ENCODE measurements around the gene DIAPH2. TPM values are rescaled to one million over a fixed set of nuclear protein-coding genes. Genes with fewer than 3 reads are reported as not detected.

DIAPH2 gene
- total and polyA plus RNA-seq, 2 experiments from 2014 or later = 7.5 to 8.1 TPM

DNA sequence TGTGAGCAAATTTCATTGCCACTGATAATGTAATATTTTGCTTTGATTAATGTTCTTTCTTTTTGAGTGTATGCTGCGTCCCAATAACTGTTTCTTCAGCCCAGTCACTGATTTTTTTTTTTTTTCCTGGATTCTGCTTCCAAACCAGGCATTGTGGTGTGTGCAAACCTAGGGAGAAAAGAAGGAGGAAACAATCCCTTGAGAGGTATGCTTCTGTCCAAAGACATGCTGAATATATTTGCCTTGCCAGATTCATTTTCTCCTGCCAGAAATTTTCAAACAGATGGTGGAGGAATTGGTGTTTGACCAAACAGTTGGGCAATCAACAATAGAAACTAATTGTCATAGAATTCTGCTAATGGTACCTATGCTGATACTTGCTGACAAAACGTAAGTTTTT, 952.6 kb downstream of the DIAPH2 start:
- H3K9ac ChIP-seq = no peak overlapping the region
- no peaks in the 10 kb centered on the region for H3F3A ChIP-seq (ENCODE audit: insufficient read depth)
- no peaks in the 10 kb centered on the region for H3K9me3 ChIP-seq (ENCODE audit: low read depth)
- in situ Hi-C loops (cut with MboI) = no loop called here
- no peak overlapping the region for H2AFZ ChIP-seq
- no peak overlapping the region for H3K4me2 ChIP-seq (ENCODE audit: unreplicated experiment)
- H3K27me3 ChIP-seq (replicated peaks; ENCODE audit: insufficient read depth) = no peaks in the 10 kb centered on the region
- no peaks in the 10 kb centered on the region for H3K9me2 ChIP-seq (ENCODE audit: insufficient read depth)
- H3K4me1 ChIP-seq (ENCODE audit: insufficient read depth) = no peaks in the 10 kb centered on the region
- DNase-seq = no peak
- H3K79me2 ChIP-seq (ENCODE audit: insufficient read depth) = no peaks in the 10 kb centered on the region
- H3K36me3 ChIP-seq (ENCODE audit: low read depth) = no peaks in the 10 kb centered on the region
- WGBS, 2 experiments (ENCODE audit: low coverage in 1 of 2, low lambda C conversion rate in 2 of 2, missing lambda C conversion rate in 2 of 2) = 0 to 6% methylated on average over 2 of the region's 2 CpGs
- TF ChIP-seq EZH2phosphoT487 (IDR thresholded peaks at IDR 0.05; ENCODE audit: insufficient read depth, low read depth) (no peak), EZH2 (IDR thresholded peaks at IDR 0.05; ENCODE audit: insufficient read depth, poor library complexity, severe bottlenecking) (no peak)
- no peak overlapping the region for H3K4me3 ChIP-seq
- H4K20me1 ChIP-seq (ENCODE audit: insufficient read depth) = no peaks in the 10 kb centered on the region
- H3K27ac ChIP-seq = no peak overlapping the region

DNA sequence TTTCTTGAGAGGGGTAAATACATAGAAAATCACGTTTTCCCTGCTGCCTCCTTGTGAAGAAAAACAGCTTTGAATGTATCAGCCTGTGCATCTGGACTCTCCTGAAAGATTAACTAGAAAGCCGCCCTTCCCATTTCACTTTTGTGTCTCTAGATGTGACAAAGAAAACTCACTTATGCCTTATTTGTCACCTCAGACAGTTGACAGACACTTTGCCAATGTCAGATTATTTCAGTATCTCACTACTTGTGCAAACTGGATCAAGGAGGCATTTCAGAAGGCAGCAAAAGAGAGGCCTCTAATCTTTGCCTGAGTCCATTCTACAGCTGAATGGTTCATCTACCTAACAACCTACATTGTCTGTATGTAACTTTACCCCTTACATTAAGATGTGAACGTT, 954.0 kb downstream of the DIAPH2 start:
- H3K9me3 ChIP-seq (ENCODE audit: low read depth) = no peaks in the 10 kb centered on the region
- no peaks in the 10 kb centered on the region for H3K9me2 ChIP-seq (ENCODE audit: insufficient read depth)
- H3K27ac ChIP-seq = no peak overlapping the region
- TF ChIP-seq EZH2 (IDR thresholded peaks at IDR 0.05; ENCODE audit: insufficient read depth, poor library complexity, severe bottlenecking) (no peak), EZH2phosphoT487 (IDR thresholded peaks at IDR 0.05; ENCODE audit: insufficient read depth, low read depth) (no peak)
- H4K20me1 ChIP-seq (ENCODE audit: insufficient read depth) = no peaks in the 10 kb centered on the region
- no peak overlapping the region for H3K4me3 ChIP-seq
- DNase-seq = no peak
- no peaks in the 10 kb centered on the region for H3K4me1 ChIP-seq (ENCODE audit: insufficient read depth)
- 41 to 42% methylated on average over 3 of the region's 3 CpGs for WGBS, 2 experiments (ENCODE audit: low coverage in 1 of 2, low lambda C conversion rate in 2 of 2, missing lambda C conversion rate in 2 of 2)
- H3F3A ChIP-seq (ENCODE audit: insufficient read depth) = no peaks in the 10 kb centered on the region
- no peaks in the 10 kb centered on the region for H3K27me3 ChIP-seq (replicated peaks; ENCODE audit: insufficient read depth)
- no peaks in the 10 kb centered on the region for H3K79me2 ChIP-seq (ENCODE audit: insufficient read depth)
- no peak overlapping the region for H2AFZ ChIP-seq
- in situ Hi-C loops (cut with MboI) = no loop called here
- H3K9ac ChIP-seq = no peak overlapping the region
- no peak overlapping the region for H3K4me2 ChIP-seq (ENCODE audit: unreplicated experiment)
- H3K36me3 ChIP-seq (ENCODE audit: low read depth) = no peaks in the 10 kb centered on the region

DNA sequence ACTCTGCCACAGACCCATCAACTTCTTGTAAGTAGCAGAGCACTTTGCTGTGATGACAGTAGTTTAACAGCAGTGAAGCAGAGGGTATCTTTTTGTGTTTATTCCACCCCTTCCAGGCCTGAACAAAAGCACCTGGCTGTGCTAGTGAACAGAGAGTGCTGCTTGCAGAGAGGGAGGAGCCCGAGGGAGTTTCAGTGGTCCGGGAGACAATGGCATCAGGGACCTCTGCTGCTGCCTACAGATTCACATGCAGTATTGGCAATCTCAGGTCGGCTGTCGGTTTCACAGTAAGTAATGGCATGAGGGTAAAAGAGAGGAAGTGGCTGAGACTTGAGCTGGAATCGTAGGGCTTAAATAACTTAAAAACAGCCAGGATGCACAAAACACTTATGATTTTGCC, 954.9 kb downstream of the DIAPH2 start:
- TF ChIP-seq EZH2phosphoT487 (IDR thresholded peaks at IDR 0.05; ENCODE audit: insufficient read depth, low read depth) = no peak
- TF ChIP-seq EZH2 (IDR thresholded peaks at IDR 0.05; ENCODE audit: insufficient read depth, poor library complexity, severe bottlenecking) = no peak
- Histone ChIP-seq H3K27me3 (replicated peaks; ENCODE audit: insufficient read depth) (no peaks in the 10 kb centered on the region), H3K79me2 (ENCODE audit: insufficient read depth) (no peaks in the 10 kb centered on the region), H2AFZ (no peak overlapping the region), H3K4me2 (ENCODE audit: unreplicated experiment) (no peak overlapping the region), H4K20me1 (ENCODE audit: insufficient read depth) (no peaks in the 10 kb centered on the region), H3K27ac (no peak overlapping the region), H3K36me3 (ENCODE audit: low read depth) (no peaks in the 10 kb centered on the region), H3K4me1 (ENCODE audit: insufficient read depth) (no peaks in the 10 kb centered on the region), H3K4me3 (no peak overlapping the region), H3K9me3 (ENCODE audit: low read depth) (no peaks in the 10 kb centered on the region), H3F3A (ENCODE audit: insufficient read depth) (no peaks in the 10 kb centered on the region), H3K9me2 (ENCODE audit: insufficient read depth) (no peaks in the 10 kb centered on the region), H3K9ac (no peak overlapping the region)
- DNase-seq = no peak
- in situ Hi-C loops (cut with MboI) = no loop called here
- WGBS, 2 experiments (ENCODE audit: low coverage in 1 of 2, low lambda C conversion rate in 2 of 2, missing lambda C conversion rate in 2 of 2) = 20 to 38% methylated on average over 3 to 5 of the region's 5 CpGs

Small RNA genes within 50 kb of the gene (small RNA-seq; reads per million reads assigned to genes)
- gene RF00017 (ENCODE audit: low read depth, low replicate concordance) (not detected), gene RF00019 (ENCODE audit: low read depth, low replicate concordance) (not detected), gene RN7SL74P (ENCODE audit: low read depth, low replicate concordance) (not detected)

Other genes starting within 250 kb of the DIAPH2 start
- gene RPA4, start 199.1 kb downstream of the DIAPH2 start, total RNA-seq (2014; rRNA removed; shearing (Covaris generic)) = 0.65 TPM in 1 of 2 replicates, not detected in the other
- 0.11 and 0.15 TPM in 2 replicates for gene RPA4, start 199.1 kb downstream of the DIAPH2 start, polyA plus RNA-seq (2016; fragmentation: Nextera tagmentation; extraction: Ambion mirVana)

Measured in GM23248 (cell line).